SK-N-SH (cell line): ENCODE data around the gene PRKCD. TPM values are rescaled to one million over a fixed set of nuclear protein-coding genes. Genes with fewer than 3 reads are reported as not detected.

ENCODE experiments used
- CTCF ChIA-PET: fragments of 300-600, 350-600 bp; formaldehyde crosslinking; extraction: SDS; loops from one replicate; lab custom pipeline; 2021; lab: Yijun Ruan, JAX
- POLR2A ChIA-PET: fragments of 350-600 bp; sonication (Branson Sonifier 250); formaldehyde crosslinking; extraction: SDS; loops from one replicate; lab custom pipeline; 2020; ENCODE audit warnings: antibody characterized with exemption, inconsistent platforms; lab: Yijun Ruan, JAX
- DNase-seq: peaks from one replicate; pipeline ENCODE4 v3.0.0; 2012
- H2AFZ ChIP-seq: fragments of 200-600 bp; sonication (generic); 2 replicates; pipeline ENCODE4 v1.8.1; 2016; ENCODE audit warnings: antibody characterized with exemption, mild to moderate bottlenecking, low read depth
- H3F3A ChIP-seq: fragments of 200-600 bp; sonication (generic); replicated peaks from 2 replicates; pipeline ENCODE3; 2016; ENCODE audit warnings: antibody characterized with exemption, mild to moderate bottlenecking; ENCODE audit not compliant: insufficient read depth
- H3K27ac ChIP-seq, 2 experiments: fragments of 200-500 bp in 1 of 2; fragments of 200-600 bp in 1 of 2; sonication (Bioruptor generic) in 1 of 2; sonication (generic), shearing (Covaris generic) in 1 of 2; 2 replicates each; pipeline versions ENCODE4 v1.5.1 to v1.6.1; 2014 to 2016; ENCODE audit warnings: low read depth in 2 of 2, inconsistent platforms in 1 of 2, low read length in 1 of 2, mild to moderate bottlenecking in 1 of 2, mixed read lengths in 1 of 2
- H3K27me3 ChIP-seq: fragments of 200-600 bp; sonication (generic), shearing (Covaris generic); 2 replicates; pipeline ENCODE4 v1.6.1; 2016; ENCODE audit warnings: mixed run types; ENCODE audit not compliant: insufficient read depth
- H3K36me3 ChIP-seq, 2 experiments: fragments of 200-500 bp in 1 of 2; fragments of 200-600 bp in 1 of 2; sonication (Bioruptor generic) in 1 of 2; sonication (generic) in 1 of 2; replicated peaks in 1 of 2; 2 replicates each; pipeline versions ENCODE3 to v1.5.1; 2014 to 2016; ENCODE audit warnings: low read length in 1 of 2, mild to moderate bottlenecking in 1 of 2; ENCODE audit not compliant: insufficient read depth in 2 of 2, control insufficient read depth in 1 of 2
- H3K4me1 ChIP-seq, 2 experiments: fragments of 200-500 bp in 1 of 2; fragments of 200-600 bp in 1 of 2; sonication (Bioruptor generic) in 1 of 2; sonication (generic), shearing (Covaris generic) in 1 of 2; 2 replicates each; pipeline versions ENCODE4 v1.5.1 to v1.6.1; 2014 to 2016; ENCODE audit warnings: low read depth in 1 of 2, low read length in 1 of 2, mixed run types in 1 of 2; ENCODE audit not compliant: insufficient read depth in 2 of 2, control insufficient read depth in 1 of 2
- H3K4me2 ChIP-seq: fragments of 200-600 bp; sonication (generic), shearing (Covaris generic); 2 replicates; pipeline ENCODE4 v1.6.1; 2017; ENCODE audit warnings: mixed run types
- H3K4me3 ChIP-seq, 2 experiments: fragments of 200-500 bp in 1 of 2; fragments of 200-600 bp in 1 of 2; sonication (Bioruptor generic) in 1 of 2; sonication (generic), shearing (Covaris generic) in 1 of 2; 2 replicates each; pipeline versions ENCODE4 v1.5.1 to v1.8.1; 2014 to 2016; ENCODE audit warnings: low read depth in 2 of 2, inconsistent platforms in 1 of 2, low read length in 1 of 2, mild to moderate bottlenecking in 1 of 2, mixed read lengths in 1 of 2, moderate library complexity in 1 of 2
- H3K79me2 ChIP-seq: fragments of 200-600 bp; sonication (generic); 2 replicates; pipeline ENCODE4 v1.8.1; 2017; ENCODE audit warnings: mild to moderate bottlenecking; ENCODE audit not compliant: insufficient read depth
- H3K9ac ChIP-seq: fragments of 200-600 bp; sonication (generic); 2 replicates; pipeline ENCODE4 v1.6.1; 2017; ENCODE audit warnings: mixed run types
- H3K9me2 ChIP-seq: fragments of 200-600 bp; sonication (generic); 2 replicates; pipeline ENCODE4 v1.6.1; 2017; ENCODE audit warnings: mixed run types
- H3K9me3 ChIP-seq: fragments of 200-600 bp; sonication (generic); 2 replicates; pipeline ENCODE4 v1.6.1; 2017; ENCODE audit warnings: mixed run types, mild to moderate bottlenecking, moderate library complexity
- H4K20me1 ChIP-seq: fragments of 200-600 bp; sonication (generic); 2 replicates; pipeline ENCODE4 v1.6.1; 2017; ENCODE audit warnings: mild to moderate bottlenecking, mixed run types; ENCODE audit not compliant: insufficient read depth
- CHD2 ChIP-seq: fragments of 150-350 bp; IDR thresholded peaks from 2 replicates; pipeline ENCODE4 v1.6.1; 2018; ENCODE audit warnings: low read length; ENCODE audit not compliant: partially characterized antibody
- ELF1 ChIP-seq: IDR thresholded peaks from 2 replicates; pipeline ENCODE4 v1.4.0; 2012
- FOSL2 ChIP-seq: IDR thresholded peaks from 2 replicates; pipeline ENCODE4 v1.4.0; 2012; ENCODE audit warnings: low read depth, mild to moderate bottlenecking, moderate library complexity, borderline replicate concordance
- FOXJ3 ChIP-seq: sonication (generic); formaldehyde crosslinking; IDR thresholded peaks from 2 replicates; pipeline ENCODE4 v1.5.1; 2020; ENCODE audit warnings: mild to moderate bottlenecking, missing genetic modification reagents
- FOXM1 ChIP-seq: IDR thresholded peaks from 2 replicates; pipeline ENCODE4 v1.4.0; 2012; ENCODE audit warnings: low read depth, mild to moderate bottlenecking
- GABPA ChIP-seq: IDR thresholded peaks from 2 replicates; pipeline ENCODE4 v1.4.0; 2012; ENCODE audit warnings: low read depth, mild to moderate bottlenecking
- GATA2 ChIP-seq: sonication (generic); formaldehyde crosslinking; IDR thresholded peaks from 2 replicates; pipeline ENCODE4 v1.5.0; 2020; ENCODE audit warnings: mild to moderate bottlenecking, missing genetic modification reagents
- JUND ChIP-seq: IDR thresholded peaks from 2 replicates; pipeline ENCODE4 v1.4.0; 2012
- MEF2A ChIP-seq: IDR thresholded peaks from 2 replicates; pipeline ENCODE4 v1.4.0; 2012; ENCODE audit warnings: low read depth, borderline replicate concordance
- MXI1 ChIP-seq: IDR thresholded peaks from 2 replicates; pipeline ENCODE4 v1.6.1; 2012; ENCODE audit warnings: mild to moderate bottlenecking, low read depth, low read length, improper control_type of control experiment
- NFIC ChIP-seq: IDR thresholded peaks from 2 replicates; pipeline ENCODE4 v1.4.0; 2012; ENCODE audit warnings: borderline replicate concordance
- NRF1 ChIP-seq: IDR thresholded peaks from 2 replicates; pipeline ENCODE4 v1.6.1; 2012; ENCODE audit warnings: low read depth, mild to moderate bottlenecking, low read length
- POLR2AphosphoS5 ChIP-seq: IDR thresholded peaks from 2 replicates; pipeline ENCODE4 v1.6.1; 2012; ENCODE audit warnings: low read depth, low read length
- RAD21 ChIP-seq: IDR thresholded peaks from 2 replicates; pipeline ENCODE4 v1.6.1; 2012; ENCODE audit warnings: mild to moderate bottlenecking, low read length
- RXRA ChIP-seq: IDR thresholded peaks from 2 replicates; pipeline ENCODE4 v1.4.0; 2012; ENCODE audit warnings: low read depth, mild to moderate bottlenecking, borderline replicate concordance
- SMC3 ChIP-seq: IDR thresholded peaks from 2 replicates; pipeline ENCODE4 v1.6.1; 2012; ENCODE audit warnings: low read depth, low read length, improper control_type of control experiment
- TEAD4 ChIP-seq: IDR thresholded peaks from 2 replicates; pipeline ENCODE4 v1.4.0; 2012; ENCODE audit warnings: mild to moderate bottlenecking, borderline replicate concordance; ENCODE audit not compliant: insufficient read depth
- YY1 ChIP-seq: IDR thresholded peaks from 2 replicates; pipeline ENCODE4 v1.4.0; 2012; ENCODE audit warnings: low read depth, mild to moderate bottlenecking
- WGBS: methylation state at CpG from one replicate; pipeline ENCODE4 v1.1.6; 2017; ENCODE audit warnings: low lambda C conversion rate; 5-methylcytosine and 5-hydroxymethylcytosine counted together
- polyA plus RNA-seq, 3 experiments: library from polyadenylated mRNA; depleted of rRNA; stranded (reverse); fragments of >200 nt; gene quantifications; 2 replicates each; pipeline ENCODE4 v1.2.3, GENCODE V29; 2012
- TF ChIP-seq, protein P1 (sequence below): IDR thresholded peaks from 2 replicates; pipeline ENCODE4 v1.4.0; 2012; ENCODE audit warnings: low read depth, borderline replicate concordance
- TF ChIP-seq, protein P2 (sequence below): IDR thresholded peaks from 2 replicates; pipeline ENCODE4 v1.4.0; 2012; ENCODE audit warnings: low read depth
- TF ChIP-seq, protein P3 (sequence below): fragments of 150-350 bp; IDR thresholded peaks from 2 replicates; pipeline ENCODE4 v1.6.1; 2016; ENCODE audit warnings: mild to moderate bottlenecking, low read depth, low read length

Gene PRKCD
- polyA plus RNA-seq, 1 of the 3 experiments (the other 2 are of a cell fraction) = 29.0 TPM

- Histone ChIP-seq H3K27me3 (no peaks in the 10 kb centered on the region), H3K9me2 (no peaks in the 10 kb centered on the region), H3K4me3 (no peak overlapping the region), H2AFZ (no peak overlapping the region), H3K9me3 (no peaks in the 10 kb centered on the region), H4K20me1 (no peaks in the 10 kb centered on the region), H3K4me2 (no peak overlapping the region), H3F3A (no peaks in the 10 kb centered on the region), H3K27ac (no peak overlapping the region), H3K4me1 (no peaks in the 10 kb centered on the region), H3K36me3 (no peaks in the 10 kb centered on the region), H3K9ac (no peak overlapping the region), H3K79me2 (no peaks in the 10 kb centered on the region)
- ChIA-PET POLR2A (no interaction called here), CTCF (interaction anchor here (1.3 kb wide), 3 partner anchors 12 to 82 kb away, joined by 3 to 5 read pairs (median 3); no protein-coding TSS in a partner anchor)
- no peak for TF ChIP-seq RAD21
- TF ChIP-seq NFIC = no peak
- no peak for TF ChIP-seq YY1
- no peak for TF ChIP-seq FOXM1
- TF ChIP-seq, protein P1, sequence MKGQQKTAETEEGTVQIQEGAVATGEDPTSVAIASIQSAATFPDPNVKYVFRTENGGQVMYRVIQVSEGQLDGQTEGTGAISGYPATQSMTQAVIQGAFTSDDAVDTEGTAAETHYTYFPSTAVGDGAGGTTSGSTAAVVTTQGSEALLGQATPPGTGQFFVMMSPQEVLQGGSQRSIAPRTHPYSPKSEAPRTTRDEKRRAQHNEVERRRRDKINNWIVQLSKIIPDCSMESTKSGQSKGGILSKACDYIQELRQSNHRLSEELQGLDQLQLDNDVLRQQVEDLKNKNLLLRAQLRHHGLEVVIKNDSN = no peak
- no peak for TF ChIP-seq ELF1
- TF ChIP-seq GABPA = no peak
- TF ChIP-seq JUND = no peak
- TF ChIP-seq MEF2A = no peak
- no peak for TF ChIP-seq MXI1
- TF ChIP-seq CHD2 = no peak
- TF ChIP-seq, protein P2, sequence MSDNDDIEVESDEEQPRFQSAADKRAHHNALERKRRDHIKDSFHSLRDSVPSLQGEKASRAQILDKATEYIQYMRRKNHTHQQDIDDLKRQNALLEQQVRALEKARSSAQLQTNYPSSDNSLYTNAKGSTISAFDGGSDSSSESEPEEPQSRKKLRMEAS = no peak
- TF ChIP-seq TEAD4 = no peak
- TF ChIP-seq FOXJ3 (CRISPR knock-in tag) = no peak
- TF ChIP-seq SMC3 = no peak
- WGBS = 80% methylated on average over 4 of the region's 4 CpGs
- DNase-seq = no peak
Observed at GRCh38 chr3:53137835-53138446, 23.1 kb upstream of the PRKCD start.

DNA sequence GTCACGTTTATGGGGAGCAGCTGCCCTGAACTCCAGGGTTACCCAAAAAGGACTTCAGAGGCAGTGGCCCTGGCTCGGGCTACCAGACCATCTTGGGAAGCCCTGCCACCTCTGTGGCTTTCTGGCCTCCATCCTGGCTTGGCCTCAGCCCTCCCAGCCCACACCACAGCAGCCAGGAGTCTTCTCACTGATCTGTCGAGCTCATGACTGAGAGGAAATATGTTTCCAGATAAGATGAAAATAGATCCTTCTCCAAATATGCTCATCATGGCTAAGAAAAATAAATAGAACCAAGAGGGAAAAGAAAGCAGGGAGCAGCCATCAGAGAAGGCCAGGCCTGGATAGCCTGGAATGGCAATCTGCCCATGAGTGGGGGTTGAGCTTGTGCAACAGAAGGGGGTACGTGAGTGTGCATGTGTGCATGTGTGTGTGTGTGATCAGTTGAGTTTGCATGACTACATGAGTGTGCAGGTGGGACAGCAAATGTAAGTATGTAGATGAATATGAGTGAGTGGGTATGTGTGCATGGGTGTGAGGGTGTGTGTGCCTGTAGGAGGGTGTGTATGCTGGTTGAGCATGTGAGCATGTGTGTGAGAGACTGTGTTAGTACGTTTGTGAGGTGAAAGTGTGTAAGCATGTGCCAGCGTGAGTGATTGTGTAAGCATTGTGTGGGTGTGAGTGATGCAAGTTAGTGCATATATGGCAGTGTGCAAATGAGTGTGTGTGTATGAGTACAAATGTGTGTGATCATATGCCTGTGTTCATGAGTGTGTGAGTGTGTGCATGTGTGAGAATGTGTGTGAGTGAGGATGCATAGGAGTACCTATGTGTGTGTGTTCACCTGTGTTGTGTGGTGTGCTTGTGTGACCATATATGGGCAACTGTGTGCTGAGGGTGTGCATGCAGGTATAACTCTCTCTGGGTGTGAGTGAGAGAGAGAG lies 20.8 kb upstream of the PRKCD start:
- POLR2A ChIA-PET = no interaction called here
- no peaks in the 10 kb centered on the region for H3F3A ChIP-seq
- CTCF ChIA-PET = interaction anchor here (7.5 kb wide), 1 partner anchor 55 kb away, joined by 49 read pairs; no protein-coding TSS in a partner anchor

More for the DNA sequence above, 20.8 kb upstream of the PRKCD start:
- Histone ChIP-seq H2AFZ (no peak overlapping the region), H3K9me2 (no peaks in the 10 kb centered on the region), H3K79me2 (no peaks in the 10 kb centered on the region), H4K20me1 (no peaks in the 10 kb centered on the region), H3K4me2 (no peak overlapping the region), H3K9ac (no peak overlapping the region), H3K27me3 (no peaks in the 10 kb centered on the region), H3K36me3 (no peaks in the 10 kb centered on the region), H3K9me3 (no peaks in the 10 kb centered on the region), H3K4me3 (no peak overlapping the region), H3K4me1 (no peaks in the 10 kb centered on the region; a peak in 1 of 4 replicates), H3K27ac (no peak overlapping the region)
- 61% methylated on average over 6 of the region's 6 CpGs for WGBS
- DNase-seq = no peak
- no peak for TF ChIP-seq RXRA
- no peak for TF ChIP-seq GATA2 (CRISPR knock-in tag)
- no peak for TF ChIP-seq FOSL2
- TF ChIP-seq, protein P3, sequence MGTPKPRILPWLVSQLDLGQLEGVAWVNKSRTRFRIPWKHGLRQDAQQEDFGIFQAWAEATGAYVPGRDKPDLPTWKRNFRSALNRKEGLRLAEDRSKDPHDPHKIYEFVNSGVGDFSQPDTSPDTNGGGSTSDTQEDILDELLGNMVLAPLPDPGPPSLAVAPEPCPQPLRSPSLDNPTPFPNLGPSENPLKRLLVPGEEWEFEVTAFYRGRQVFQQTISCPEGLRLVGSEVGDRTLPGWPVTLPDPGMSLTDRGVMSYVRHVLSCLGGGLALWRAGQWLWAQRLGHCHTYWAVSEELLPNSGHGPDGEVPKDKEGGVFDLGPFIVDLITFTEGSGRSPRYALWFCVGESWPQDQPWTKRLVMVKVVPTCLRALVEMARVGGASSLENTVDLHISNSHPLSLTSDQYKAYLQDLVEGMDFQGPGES = no peak
- TF ChIP-seq NFIC = no peak
- TF ChIP-seq MXI1 = no peak
- no peak for TF ChIP-seq POLR2AphosphoS5
- TF ChIP-seq RAD21 = no peak
- TF ChIP-seq JUND = no peak
- no peak for TF ChIP-seq NRF1
